AG10803 (cell line): ENCODE data around the gene PBX1.
"Not testable (repeated sequence)": the region's sequence is repeated elsewhere in the genome, so short reads cannot be mapped to it uniquely, and the experiment has no call there.

ENCODE experiments used
- DNase-seq: peaks from one replicate; pipeline ENCODE4 v3.0.0; 2010; ENCODE audit warnings: low read depth
- H3K4me3 ChIP-seq: 2 replicates; pipeline ENCODE4 v1.5.1; 2011; ENCODE audit warnings: mild to moderate bottlenecking, low read length, control low read depth
- CTCF ChIP-seq: conservative IDR thresholded peaks from 2 replicates; pipeline ENCODE4 v1.5.1; 2011; ENCODE audit warnings: mild to moderate bottlenecking, low read length, control low read depth, inconsistent platforms

PBX1 gene

GRCh38 chr1:164649146-164649545 lies 90.2 kb downstream of the PBX1 start:
- H3K4me3 ChIP-seq = no peak overlapping the region
- no peak for TF ChIP-seq CTCF

GRCh38 chr1:164650531-164650930 lies 91.5 kb downstream of the PBX1 start:
- DNase-seq = no peak
- no peak overlapping the region for H3K4me3 ChIP-seq
- TF ChIP-seq CTCF = no peak

More at GRCh38 chr1:164649146-164649545, 90.2 kb downstream of the PBX1 start:
- no peak for DNase-seq

GRCh38 chr1:164651351-164651951 lies 92.5 kb downstream of the PBX1 start:
- peak; percentile 59 for DNase-seq
- no peak overlapping the region for H3K4me3 ChIP-seq
- no peak for TF ChIP-seq CTCF

- not testable (repeated sequence) for H3K4me3 ChIP-seq, DNase-seq
Measured at GRCh38 chr1:164652969-164653368, 94.0 kb downstream of the PBX1 start.

GRCh38 chr1:164653705-164654104 lies 94.7 kb downstream of the PBX1 start:
- no peak for TF ChIP-seq CTCF
- DNase-seq = no peak
- H3K4me3 ChIP-seq = no peak overlapping the region

- no peak overlapping the region for H3K4me3 ChIP-seq
- DNase-seq = no peak
- no peak for TF ChIP-seq CTCF
Measured at GRCh38 chr1:164654200-164654599, 95.2 kb downstream of the PBX1 start.

- no peak for DNase-seq
- no peak for TF ChIP-seq CTCF
- H3K4me3 ChIP-seq = no peak overlapping the region
Measured at GRCh38 chr1:164658864-164659263, 99.9 kb downstream of the PBX1 start.
